ENCODE measurements around the gene NRSN2. TPM values are rescaled to one million over a fixed set of nuclear protein-coding genes. Genes with fewer than 3 reads are reported as not detected.
A peak's percentile ranks its signal among the peaks of the same experiment; 100 is the strongest.
"Not testable (repeated sequence)": the region's sequence is repeated elsewhere in the genome, so short reads cannot be mapped to it uniquely, and the experiment has no call there.

The NRSN2 gene
- total RNA-seq, 4 donors from 2014 or later = 2.1 to 5.5 (median 4.6) TPM

- no peak for TF ChIP-seq CTCF (IDR thresholded peaks at IDR 0.05)
- no peak for TF ChIP-seq POLR2A (IDR thresholded peaks at IDR 0.05)
- H3K4me3 ChIP-seq = no peak overlapping the region
- DNase-seq = no peak
- no peaks in the 10 kb centered on the region for H3K9me3 ChIP-seq
- H3K27ac ChIP-seq = no peak overlapping the region
- no peaks in the 10 kb centered on the region for H3K27me3 ChIP-seq
- peaks cover 0 to 44% (median 0%) of the 10 kb centered on the region in 3 donors for H3K36me3 ChIP-seq
- H3K4me1 ChIP-seq = no peaks in the 10 kb centered on the region
Observed at GRCh38 chr20:387520-387919, 40.6 kb downstream of the NRSN2 start.

- Histone ChIP-seq H3K36me3 (peaks cover 0 to 49% (median 0%) of the 10 kb centered on the region in 3 donors), H3K4me1 (no peaks in the 10 kb centered on the region), H3K9me3 (no peaks in the 10 kb centered on the region), H3K27ac (no peak overlapping the region), H3K4me3 (no peak overlapping the region), H3K27me3 (no peaks in the 10 kb centered on the region)
- TF ChIP-seq CTCF (IDR thresholded peaks at IDR 0.05) (no peak), POLR2A (IDR thresholded peaks at IDR 0.05) (no peak)
- no peak for DNase-seq
Observed at GRCh38 chr20:388034-388994, 41.4 kb downstream of the NRSN2 start.

- Histone ChIP-seq H3K27ac (no peak overlapping the region), H3K4me1 (no peaks in the 10 kb centered on the region), H3K4me3 (no peak overlapping the region), H3K9me3 (no peaks in the 10 kb centered on the region), H3K27me3 (no peaks in the 10 kb centered on the region), H3K36me3 (peaks cover 0 to 49% (median 0%) of the 10 kb centered on the region in 3 donors)
- no peak for TF ChIP-seq CTCF (IDR thresholded peaks at IDR 0.05)
- no peak for TF ChIP-seq POLR2A (IDR thresholded peaks at IDR 0.05)
- DNase-seq = no peak
Observed at GRCh38 chr20:389220-389619, 42.3 kb downstream of the NRSN2 start.

- DNase-seq = no peak
Observed at GRCh38 chr20:391041-391711, 44.3 kb downstream of the NRSN2 start.

GRCh38 chr20:393296-393695 lies 46.4 kb downstream of the NRSN2 start:
- not testable (repeated sequence) for H3K27me3 ChIP-seq, H3K4me3 ChIP-seq, H3K9me3 ChIP-seq, H3K27ac ChIP-seq, DNase-seq
- peaks cover 0 to 65% (median 0%) of the 10 kb centered on the region in 3 donors for H3K36me3 ChIP-seq
- H3K4me1 ChIP-seq = peaks cover 0 to 10% (median 1%) of the 10 kb centered on the region in 4 donors

More at GRCh38 chr20:391041-391711, 44.3 kb downstream of the NRSN2 start:
- Histone ChIP-seq H3K27me3 (no peaks in the 10 kb centered on the region), H3K9me3 (no peaks in the 10 kb centered on the region), H3K4me1 (peaks cover 0 to 6% (median 0%) of the 10 kb centered on the region in 4 donors), H3K36me3 (peaks cover 0 to 65% (median 0%) of the 10 kb centered on the region in 3 donors), H3K4me3 (no peak overlapping the region), H3K27ac (no peak overlapping the region)
- TF ChIP-seq CTCF (IDR thresholded peaks at IDR 0.05) = no peak
- TF ChIP-seq POLR2A (IDR thresholded peaks at IDR 0.05) = no peak

- H3K27ac ChIP-seq = peak overlapping the region in 3 of 4 donors; percentile 69 to 93 (median 87)
- H3K27me3 ChIP-seq = no peaks in the 10 kb centered on the region
- TF ChIP-seq POLR2A (IDR thresholded peaks at IDR 0.05) = no peak
- no peak for TF ChIP-seq CTCF (IDR thresholded peaks at IDR 0.05)
- H3K4me1 ChIP-seq = peaks cover 0 to 10% (median 1%) of the 10 kb centered on the region in 4 donors
- no peaks in the 10 kb centered on the region for H3K9me3 ChIP-seq
- H3K36me3 ChIP-seq = peaks cover 0 to 41% (median 0%) of the 10 kb centered on the region in 3 donors
- DNase-seq = no peak
- no peak overlapping the region for H3K4me3 ChIP-seq
Observed at GRCh38 chr20:396252-396618, 49.3 kb downstream of the NRSN2 start.
